OCI-LY7 (cell line): Measurements from ENCODE around the gene GIMAP8. TPM values are rescaled to one million over a fixed set of nuclear protein-coding genes. Genes with fewer than 3 reads are reported as not detected.

Experiments
- BruUV-seq: library from RNA; stranded (reverse); fragments of 400-500 nt; replicated peaks from 2 replicates; lab custom pipeline; 2021; lab: Mats Ljungman, UMichigan
- CTCF ChIA-PET: fragments of 300-600 bp; sonication (Branson Sonifier 250); formaldehyde crosslinking; loops from one replicate; lab custom pipeline; 2022; ENCODE audit warnings: antibody characterized with exemption; ENCODE audit not compliant: unreplicated experiment; lab: Charles Lee
- POLR2A ChIA-PET: fragments of 300-600 bp; sonication (Branson Sonifier 250); formaldehyde crosslinking; loops from one replicate; lab custom pipeline; 2022; ENCODE audit warnings: antibody characterized with exemption; lab: Charles Lee
- DNase-seq: peaks from one replicate; pipeline ENCODE4 v3.0.0-alpha.2; 2015; ENCODE audit warnings: low spot score
- H2AFZ ChIP-seq: fragments of 200-600 bp; sonication (generic), shearing (Covaris generic); 2 replicates; pipeline ENCODE4 v1.6.1; 2014; ENCODE audit warnings: mild to moderate bottlenecking, antibody characterized with exemption, low read length, moderate library complexity
- H3K27ac ChIP-seq: fragments of 200-600 bp; sonication (generic); 2 replicates; pipeline ENCODE4 v1.5.1; 2014; ENCODE audit warnings: mixed run types, low read depth, mild to moderate bottlenecking, moderate library complexity, low read length, inconsistent platforms; ENCODE audit not compliant: poor library complexity, severe bottlenecking
- H3K36me3 ChIP-seq: fragments of 200-600 bp; sonication (generic); 2 replicates; pipeline ENCODE4 v1.6.1; 2014; ENCODE audit warnings: mild to moderate bottlenecking, antibody characterized with exemption, low read length, moderate library complexity, mixed read lengths; ENCODE audit not compliant: insufficient read depth
- H3K4me1 ChIP-seq: fragments of 200-600 bp; sonication (generic); 2 replicates; pipeline ENCODE4 v1.5.1; 2014; ENCODE audit warnings: mild to moderate bottlenecking, low read length; ENCODE audit not compliant: insufficient read depth, poor library complexity, severe bottlenecking
- H3K4me2 ChIP-seq: fragments of 200-600 bp; sonication (generic); 2 replicates; pipeline ENCODE4 v1.6.1; 2014; ENCODE audit warnings: mild to moderate bottlenecking, low read length
- H3K4me3 ChIP-seq: fragments of 200-600 bp; sonication (generic); 2 replicates; pipeline ENCODE4 v1.5.1; 2014; ENCODE audit warnings: mild to moderate bottlenecking, low read depth, low read length; ENCODE audit not compliant: poor library complexity, severe bottlenecking
- H3K79me2 ChIP-seq: fragments of 200-600 bp; sonication (generic); 2 replicates; pipeline ENCODE4 v1.6.1; 2016; ENCODE audit warnings: low read depth, mild to moderate bottlenecking, low read length, moderate library complexity, mixed read lengths; ENCODE audit not compliant: insufficient read depth
- H3K9me2 ChIP-seq: fragments of 200-600 bp; sonication (generic); 2 replicates; pipeline ENCODE4 v1.6.1; 2016; ENCODE audit warnings: mild to moderate bottlenecking, low read length, mixed read lengths; ENCODE audit not compliant: insufficient read depth
- H3K9me3 ChIP-seq: fragments of 200-600 bp; sonication (generic); 2 replicates; pipeline ENCODE4 v1.6.1; 2014; ENCODE audit warnings: mild to moderate bottlenecking, mixed run types, low read length, mixed read lengths
- H4K20me1 ChIP-seq: fragments of 200-600 bp; sonication (generic); 2 replicates; pipeline ENCODE4 v1.6.1; 2014; ENCODE audit warnings: mild to moderate bottlenecking, antibody characterized with exemption, low read length, moderate library complexity, mixed read lengths; ENCODE audit not compliant: insufficient read depth
- CTCF ChIP-seq: fragments of 200-600 bp; sonication (generic); conservative IDR thresholded peaks from 2 replicates; pipeline ENCODE4 v1.5.1; 2014; ENCODE audit warnings: mild to moderate bottlenecking, antibody characterized with exemption, low read length, moderate library complexity, mixed read lengths
- EZH2phosphoT487 ChIP-seq: fragments of 200-600 bp; sonication (generic); IDR thresholded peaks from 2 replicates; pipeline ENCODE4 v1.6.1; 2018; ENCODE audit warnings: low read depth, borderline replicate concordance, mild to moderate bottlenecking, mixed run types, antibody characterized with exemption, low read length, moderate library complexity, mixed read lengths
- intact Hi-C: fragments of 100-400 bp; cut with micrococcal nuclease; formaldehyde crosslinking; loops from one replicate; pipeline ENCODE4 v1.10.0; 2022; ENCODE audit not compliant: unreplicated experiment
- total RNA-seq, 2 experiments: library from RNA; depleted of rRNA in 1 of 2; stranded (reverse); fragments of >200 nt in 1 of 2; shearing (Covaris generic) in 1 of 2; gene quantifications; 2 replicates each; pipeline ENCODE4 v1.2.3, GENCODE V29; 2014 to 2022

GIMAP8 gene
- total RNA-seq, 2 experiments from 2014 or later, result not detected

DNA sequence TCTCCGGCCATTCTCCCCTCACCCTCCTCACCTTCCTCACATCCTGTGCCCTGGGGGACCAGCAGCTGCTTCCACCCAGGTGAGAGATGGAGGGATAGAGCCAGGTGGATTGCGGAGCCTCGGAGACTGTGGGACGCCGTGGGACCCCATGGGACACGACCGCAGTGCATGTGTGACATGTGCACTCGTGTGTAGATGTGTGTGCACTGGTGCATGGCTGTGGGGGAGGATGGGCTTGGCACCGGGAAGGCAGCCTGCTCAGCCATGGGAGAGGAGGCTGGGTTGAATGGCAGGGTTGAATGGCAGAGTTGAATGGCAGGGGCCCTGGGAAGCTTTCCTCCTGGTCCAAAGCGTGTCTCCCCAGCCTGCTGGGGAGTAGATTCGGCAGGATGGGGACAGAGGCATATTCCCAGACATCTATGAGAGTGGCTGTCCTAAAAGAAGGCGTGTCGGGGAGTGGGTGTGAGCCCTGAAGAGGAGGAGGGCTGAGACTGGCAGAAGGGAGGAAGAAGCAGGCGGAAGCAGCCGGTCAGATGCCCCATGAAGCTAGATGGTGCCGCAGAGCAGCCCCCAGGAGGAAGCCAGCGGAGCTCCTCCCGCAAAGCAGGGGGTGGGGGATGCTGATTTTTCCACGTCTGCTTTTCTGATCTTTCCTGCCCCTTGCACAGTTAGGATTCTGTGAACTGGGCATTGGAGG is 815 bp downstream of the GIMAP8 start:
- no peak overlapping the region for H2AFZ ChIP-seq
- TF ChIP-seq CTCF (no peak), EZH2phosphoT487 (no peak)
- no TSS peak for BruUV-seq
- no peaks in the 10 kb centered on the region for H3K9me3 ChIP-seq
- no peak overlapping the region for H3K4me2 ChIP-seq
- H3K79me2 ChIP-seq, result no peaks in the 10 kb centered on the region
- H3K9me2 ChIP-seq, result no peaks in the 10 kb centered on the region
- H3K4me3 ChIP-seq, result no peak overlapping the region
- CTCF ChIA-PET, result no interaction called here
- no peaks in the 10 kb centered on the region for H4K20me1 ChIP-seq
- DNase-seq, result no peak
- intact Hi-C loops, result no loop called here
- H3K36me3 ChIP-seq, result no peaks in the 10 kb centered on the region
- POLR2A ChIA-PET, result no interaction called here
- H3K4me1 ChIP-seq, result no peaks in the 10 kb centered on the region
- no peak overlapping the region for H3K27ac ChIP-seq

- H3K79me2 ChIP-seq, result no peaks in the 10 kb centered on the region
- H3K9me2 ChIP-seq, result no peaks in the 10 kb centered on the region
- H3K4me2 ChIP-seq, result no peak overlapping the region
- no peaks in the 10 kb centered on the region for H3K4me1 ChIP-seq
- H3K4me3 ChIP-seq, result no peak overlapping the region
- ChIA-PET POLR2A (no interaction called here), CTCF (no interaction called here)
- no peak for TF ChIP-seq EZH2phosphoT487
- no peaks in the 10 kb centered on the region for H4K20me1 ChIP-seq
- no peak overlapping the region for H2AFZ ChIP-seq
- H3K27ac ChIP-seq, result no peak overlapping the region
- no TSS peak for BruUV-seq
- intact Hi-C loops, result no loop called here
- no peaks in the 10 kb centered on the region for H3K9me3 ChIP-seq
- DNase-seq, result no peak
- no peaks in the 10 kb centered on the region for H3K36me3 ChIP-seq
Measured at GRCh38 chr7:150451833-150452461, 1.5 kb downstream of the GIMAP8 start.

- no peaks in the 10 kb centered on the region for H3K36me3 ChIP-seq
- H3K4me2 ChIP-seq, result no peak overlapping the region
- H2AFZ ChIP-seq, result no peak overlapping the region
- POLR2A ChIA-PET, result no interaction called here
- no peaks in the 10 kb centered on the region for H3K4me1 ChIP-seq
- no peak for DNase-seq
- no peak overlapping the region for H3K4me3 ChIP-seq
- intact Hi-C loops, result no loop called here
- no peaks in the 10 kb centered on the region for H4K20me1 ChIP-seq
- H3K9me3 ChIP-seq, result no peaks in the 10 kb centered on the region
- TF ChIP-seq EZH2phosphoT487 (no peak), CTCF (no peak)
- no TSS peak for BruUV-seq
- H3K9me2 ChIP-seq, result no peaks in the 10 kb centered on the region
- CTCF ChIA-PET, result no interaction called here
- no peaks in the 10 kb centered on the region for H3K79me2 ChIP-seq
- no peak overlapping the region for H3K27ac ChIP-seq
Measured at GRCh38 chr7:150453181-150453580, 2.8 kb downstream of the GIMAP8 start.
